Adrenal gland (tissue), 12 donors: ENCODE measurements around the gene ZFHX2. TPM values are rescaled to one million over a fixed set of nuclear protein-coding genes. Genes with fewer than 3 reads are reported as not detected.

Experiments used
- DNase-seq, 7 donors: peaks; one replicate each; pipeline ENCODE4 v3.0.0-alpha.2; 2019 to 2020
- H3K27ac ChIP-seq, 5 donors: fragments of 200-600 bp; sonication (generic) in 4 of 5; 1 replicate in 3 of 5; 2 replicates in 2 of 5; pipeline versions ENCODE4 v1.5.1 to v1.8.0; 2016 to 2020; ENCODE audit warnings: mild to moderate bottlenecking in 1 of 5
- H3K27me3 ChIP-seq: fragments of 200-600 bp; 2 replicates; pipeline ENCODE4 v1.8.0; 2021
- H3K36me3 ChIP-seq, 2 donors: fragments of 200-600 bp; replicated peaks in 1 of 2; 1 replicate in 1 of 2; 2 replicates in 1 of 2; pipeline versions ENCODE4 v1.5.1 to v1.8.0; 2018 to 2022
- H3K4me1 ChIP-seq, 2 donors: fragments of 200-600 bp; replicated peaks in 1 of 2; 1 replicate in 1 of 2; 2 replicates in 1 of 2; pipeline versions ENCODE4 v1.5.1 to v1.8.0; 2018 to 2021
- H3K4me3 ChIP-seq, 4 donors: fragments of 200-600 bp; sonication (generic) in 3 of 4; one replicate each; pipeline ENCODE4 v1.5.1; 2016 to 2018
- H3K9me3 ChIP-seq, 3 donors: fragments of 200-600 bp; sonication (generic) in 1 of 3; replicated peaks in 1 of 3; 1 replicate in 2 of 3; 2 replicates in 1 of 3; pipeline versions ENCODE4 v1.5.1 to v1.8.0; 2016 to 2021
- CTCF ChIP-seq, 6 experiments: fragments of 450-650 bp in 4 of 6; fragments of 200-600 bp in 2 of 6; sonication (generic) in 1 of 6; IDR thresholded peaks; 1 replicate in 5 of 6; 2 replicates in 1 of 6; pipeline versions ENCODE4 v1.5.1 to v1.8.0; 2016 to 2021; ENCODE audit warnings: antibody characterized with exemption in 6 of 6, mild to moderate bottlenecking in 2 of 6, moderate library complexity in 1 of 6
- POLR2A ChIP-seq, 2 donors: fragments of 450-650 bp; IDR thresholded peaks; one replicate each; pipeline ENCODE4 v1.6.1; 2017; ENCODE audit warnings: antibody characterized with exemption in 2 of 2, mild to moderate bottlenecking in 2 of 2, moderate library complexity in 1 of 2
- WGBS, 4 donors: extraction: QIAGEN DNeasy Blood & Tissue Kit in 2 of 4; methylation state at CpG; one replicate each; pipeline versions ENCODE4 v1.1.5 to v1.1.7; 2013 to 2017; 5-methylcytosine and 5-hydroxymethylcytosine counted together
- intact Hi-C, 2 donors: fragments of 100-400 bp; cut with DNase I; formaldehyde crosslinking; loops; one replicate each; pipeline versions ENCODE4 v1.14.1 to v1.15.0; 2022 to 2023
- polyA plus RNA-seq, 3 donors: library from polyadenylated mRNA; stranded (reverse); fragments of 200-250 nt in 2 of 3; fragments of 350-450 nt in 1 of 3; fragmentation: Illumina TruSeq in 1 of 3; extraction: RNeasy Lipid Tissue Mini Kit (QIAGEN cat#74804) in 1 of 3; gene quantifications; one replicate each; pipeline ENCODE4 v1.2.3, GENCODE V29; 2013 to 2014
- total RNA-seq, 9 donors: library from RNA; depleted of rRNA in 4 of 9; stranded (reverse); fragments of >200 nt in 4 of 9; fragments of 120-200 nt in 1 of 9; fragmentation: NEBNext Ultra II Directional in 1 of 9; extraction: Animal tissue kit (Norgen Biotek cat#: 25700) in 1 of 9; gene quantifications; one replicate each; pipeline versions ENCODE4 v1.1.0 to v1.2.4, GENCODE V29; 2013 to 2023
- donor health status: healthy with polysubstance abuse.
- donor health status: Bipolar disorder and iron deficiency.
- donor health status: DM: yes; HTN: yes; CAD: no.
- donor health status: DM: no; HTN: no; CAD: no.
- donor health status: DM: no; HTN: no; CAD: no.
- donor health status: DM: yes; HTN: yes; CAD: no.

The ZFHX2 gene
- total and polyA plus RNA-seq, 12 donors = 0.54 to 9.7 (median 2.3) TPM

GRCh38 chr14:23529016-23529415 is 22.5 kb downstream of the ZFHX2 start:
- TF ChIP-seq POLR2A (IDR thresholded peaks at IDR 0.05) = no peak
- no peak for TF ChIP-seq CTCF (IDR thresholded peaks at IDR 0.05)
- 77 to 79% (median 78%) methylated on average over 3 of the region's 3 CpGs for WGBS, 4 donors
- intact Hi-C loops = no loop called here
- DNase-seq = no peak
- Histone ChIP-seq H3K9me3 (no peaks in the 10 kb centered on the region), H3K27ac (no peak overlapping the region), H3K36me3 (no peaks in the 10 kb centered on the region), H3K4me1 (no peaks in the 10 kb centered on the region), H3K4me3 (no peak overlapping the region), H3K27me3 (no peaks in the 10 kb centered on the region)

GRCh38 chr14:23528555-23528954 is 23.0 kb downstream of the ZFHX2 start:
- no peak for DNase-seq
- H3K36me3 ChIP-seq = no peaks in the 10 kb centered on the region
- H3K4me1 ChIP-seq = no peaks in the 10 kb centered on the region
- 78 to 93% (median 91%) methylated on average over 1 of the region's 1 CpG for WGBS, 4 donors
- H3K27ac ChIP-seq = no peak overlapping the region
- TF ChIP-seq POLR2A (IDR thresholded peaks at IDR 0.05) = no peak
- TF ChIP-seq CTCF (IDR thresholded peaks at IDR 0.05) = no peak
- no peak overlapping the region for H3K4me3 ChIP-seq
- intact Hi-C loops = no loop called here
- H3K27me3 ChIP-seq = no peaks in the 10 kb centered on the region
- no peaks in the 10 kb centered on the region for H3K9me3 ChIP-seq

GRCh38 chr14:23525611-23526010 is 26.0 kb downstream of the ZFHX2 start:
- Histone ChIP-seq H3K4me1 (no peaks in the 10 kb centered on the region), H3K27me3 (no peaks in the 10 kb centered on the region), H3K27ac (no peak overlapping the region), H3K9me3 (no peaks in the 10 kb centered on the region), H3K36me3 (no peaks in the 10 kb centered on the region), H3K4me3 (no peak overlapping the region)
- intact Hi-C loops = no loop called here
- TF ChIP-seq CTCF (IDR thresholded peaks at IDR 0.05) (no peak), POLR2A (IDR thresholded peaks at IDR 0.05) (no peak)
- WGBS, 4 donors = 78 to 89% (median 86%) methylated on average over 5 to 8 of the region's 8 CpGs
- DNase-seq = no peak

GRCh38 chr14:23524954-23525353 is 26.6 kb downstream of the ZFHX2 start:
- H3K36me3 ChIP-seq = no peaks in the 10 kb centered on the region

More at GRCh38 chr14:23524954-23525353, 26.6 kb downstream of the ZFHX2 start:
- Histone ChIP-seq H3K27me3 (no peaks in the 10 kb centered on the region), H3K9me3 (no peaks in the 10 kb centered on the region), H3K27ac (no peak overlapping the region), H3K4me3 (no peak overlapping the region), H3K4me1 (no peaks in the 10 kb centered on the region)
- intact Hi-C loops = no loop called here
- no peak for TF ChIP-seq CTCF (IDR thresholded peaks at IDR 0.05)
- TF ChIP-seq POLR2A (IDR thresholded peaks at IDR 0.05) = no peak
- WGBS, 4 donors = 88 to 96% (median 92%) methylated on average over 3 to 14 of the region's 14 CpGs
- DNase-seq = no peak
